HG02870 (cell line): Measurements from ENCODE around the gene CCDC77.
"Not testable (repeated sequence)": the region's sequence is repeated elsewhere in the genome, so short reads cannot be mapped to it uniquely, and the experiment has no call there.

Source experiments
- ATAC-seq: cut with Tn5 transposase; IDR thresholded peaks from one replicate; pipeline ENCODE4 v1.9.1; 2021; ENCODE audit warnings: mild to moderate bottlenecking, moderate library complexity; ENCODE audit not compliant: unreplicated experiment

Gene CCDC77

GRCh38 chr12:401235-402028, at the start of gene CCDC77:
TSS of gene CCDC77 (plus strand) at chr12:401644. CDS start at chr12:409384, 7,740 bp downstream.
- ATAC-seq: peak; percentile 97

DNA sequence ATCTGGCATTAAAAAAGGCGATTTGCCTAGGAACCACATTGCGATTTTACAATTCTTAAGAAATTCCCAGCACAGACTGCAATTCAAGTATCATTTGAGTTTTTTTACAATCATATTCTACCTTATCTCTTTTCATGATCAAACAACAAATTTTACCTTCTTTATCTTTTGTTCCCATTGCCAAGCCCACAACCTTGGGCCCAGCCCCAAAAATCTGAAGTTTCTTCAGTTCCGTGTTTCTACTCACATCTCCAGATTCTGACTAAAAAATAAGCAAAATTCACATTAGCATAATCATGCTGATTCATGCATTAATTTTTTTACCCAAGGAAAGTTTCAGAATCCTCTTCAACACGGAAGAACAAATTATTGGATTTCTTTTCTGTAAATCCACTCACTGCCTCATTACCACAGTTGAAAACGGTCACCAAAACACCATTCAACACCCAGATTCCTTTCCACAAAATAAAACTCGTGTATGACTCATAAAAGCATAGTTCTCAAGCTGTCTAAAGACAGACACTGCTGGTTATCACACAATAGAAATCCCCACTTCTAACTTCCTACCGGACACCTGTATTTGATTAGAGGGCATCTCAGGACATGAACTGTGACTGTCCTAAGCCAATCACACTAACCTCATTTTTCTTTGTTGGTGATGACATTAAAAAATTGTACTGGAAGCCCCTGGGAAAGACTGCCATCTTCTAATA, 45.0 kb upstream of the CCDC77 start:
- no peak for ATAC-seq

GRCh38 chr12:359091-359490, 42.4 kb upstream of the CCDC77 start:
- ATAC-seq: no peak

- ATAC-seq: no peak
Measured at GRCh38 chr12:366820-367219, 34.6 kb upstream of the CCDC77 start.

DNA sequence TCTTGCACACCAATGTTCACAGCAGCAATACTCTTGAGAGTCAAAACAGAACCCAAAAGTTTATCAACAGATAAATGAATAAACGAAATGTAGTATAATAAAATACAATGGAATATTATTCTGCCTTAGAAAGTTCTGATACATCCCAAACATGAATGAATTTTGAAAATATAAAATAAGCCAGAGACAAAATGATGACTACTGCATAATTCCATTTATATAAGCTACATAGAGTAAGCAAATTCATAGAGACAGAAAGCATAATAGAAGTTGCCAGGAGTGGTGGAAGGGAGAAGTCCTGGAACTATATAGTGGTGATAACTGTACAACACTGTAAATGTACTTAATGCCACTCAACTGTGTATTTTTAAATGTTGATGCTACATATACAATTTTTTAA, 33.5 kb upstream of the CCDC77 start:
- ATAC-seq: no peak

GRCh38 chr12:370739-371485, 30.5 kb upstream of the CCDC77 start:
- not testable (repeated sequence) for ATAC-seq

DNA sequence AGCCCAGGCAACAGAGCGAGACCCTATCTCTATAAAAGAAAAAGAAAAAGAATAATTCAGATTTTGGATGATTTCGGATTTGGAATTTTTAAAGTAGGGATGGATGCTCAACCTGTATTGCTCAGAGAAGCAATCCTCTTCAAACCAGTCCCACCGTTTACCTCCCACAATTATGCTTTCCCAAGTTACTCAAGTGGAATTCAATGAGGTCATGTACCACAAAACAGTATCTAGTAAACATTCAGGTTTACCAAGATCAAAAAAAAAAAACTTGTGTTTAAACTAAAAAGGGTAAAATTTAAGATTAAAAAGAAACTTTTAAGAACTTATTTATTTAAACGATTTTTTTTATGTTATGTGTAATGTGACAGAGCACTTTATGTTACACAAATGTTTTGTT, 14.8 kb upstream of the CCDC77 start:
- ATAC-seq: no peak

DNA sequence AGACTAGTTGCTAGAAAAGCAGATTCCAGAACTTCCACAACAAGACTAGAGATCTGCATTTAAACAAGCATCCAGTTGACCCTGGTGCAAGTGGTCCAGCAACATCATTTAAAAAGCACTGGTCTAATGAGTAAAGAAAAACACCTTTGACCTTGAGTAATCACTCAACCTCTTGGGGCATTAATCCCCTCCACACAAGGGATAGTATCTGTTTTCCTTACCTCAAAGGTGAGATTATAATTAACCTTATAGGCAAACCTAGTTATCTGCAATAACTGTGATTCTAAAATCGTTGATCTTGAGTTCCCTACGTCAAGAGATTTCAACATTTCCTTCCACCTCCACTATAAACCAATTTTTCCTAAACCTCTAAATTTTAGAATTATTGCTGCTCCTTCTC, 13.4 kb upstream of the CCDC77 start:
- no peak for ATAC-seq

DNA sequence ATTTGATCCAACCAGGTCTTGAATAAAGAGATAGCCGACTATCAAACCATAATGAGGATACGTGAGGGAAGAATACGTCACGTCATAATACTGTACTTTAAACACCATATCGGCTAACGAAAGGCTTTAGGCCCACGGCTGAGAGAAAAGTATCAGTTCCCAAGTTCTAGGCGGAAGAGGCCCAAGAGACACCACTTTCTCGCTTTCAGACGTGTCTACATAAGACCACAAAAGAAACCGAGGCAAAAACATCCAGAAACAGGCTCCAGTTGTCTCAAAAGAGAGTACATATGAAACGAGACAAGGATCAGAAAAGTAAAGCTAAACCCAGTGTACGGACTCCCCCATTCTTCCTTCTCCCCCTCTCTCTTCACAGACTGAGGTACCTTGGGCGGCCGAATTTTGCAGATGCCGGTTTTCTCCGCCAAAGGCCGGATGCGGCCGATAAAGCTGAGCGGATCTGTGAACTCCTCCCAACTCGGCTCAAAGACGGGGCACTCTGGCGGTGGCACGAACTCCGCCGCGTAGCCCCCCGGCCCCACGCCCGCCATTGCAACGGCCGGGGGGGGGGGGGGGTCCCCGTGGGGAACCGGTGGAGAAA, 12.8 kb upstream of the CCDC77 start:
- peak; percentile 26 for ATAC-seq

DNA sequence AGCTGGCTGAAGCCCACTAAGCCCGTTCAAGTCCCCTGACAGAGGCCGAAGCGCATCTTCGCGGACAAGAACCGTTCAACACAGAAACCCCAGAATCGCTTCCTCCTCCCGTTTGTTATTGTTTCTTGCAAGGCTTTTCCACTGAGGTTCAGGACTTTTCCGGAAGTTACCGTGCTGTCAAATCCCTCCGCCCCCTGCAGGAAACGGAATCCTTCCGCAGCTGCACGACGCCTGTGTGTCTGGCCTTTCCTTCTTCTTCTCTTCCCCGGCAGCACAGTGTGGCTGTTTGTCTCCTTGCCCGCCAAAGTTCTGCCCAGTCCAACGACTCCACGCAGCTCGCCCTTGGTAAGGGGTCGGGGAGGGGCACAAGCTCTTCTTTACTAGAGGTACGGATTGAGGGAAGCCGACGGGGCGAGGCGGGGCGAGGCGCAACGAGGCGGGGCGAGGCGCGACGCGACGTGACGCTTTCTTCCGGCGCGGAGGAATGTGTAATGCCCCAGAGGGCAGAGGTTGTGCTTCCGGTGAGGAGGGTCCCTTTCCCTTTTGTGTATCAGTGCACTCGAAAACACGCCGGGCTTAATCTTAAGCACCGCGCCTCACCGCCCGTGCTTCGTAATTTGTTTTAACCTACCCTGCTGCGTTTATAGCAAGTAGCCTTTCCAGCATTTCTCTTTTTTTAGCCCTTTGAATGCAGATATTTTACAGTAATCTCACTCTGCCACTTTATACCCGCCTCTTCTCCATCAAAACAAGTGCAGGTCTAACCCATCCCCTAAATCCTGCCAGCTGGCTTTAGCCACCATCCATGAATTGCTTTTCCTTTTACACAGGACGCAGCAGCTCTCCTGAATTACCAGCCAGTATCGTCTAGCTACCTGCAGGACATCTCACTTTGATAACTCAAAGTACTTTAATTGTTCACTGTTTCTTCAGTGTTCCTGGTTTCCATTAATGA, 12.0 kb upstream of the CCDC77 start, which contains the start of gene KDM5A:
Gene KDM5A (minus strand): TSS at position 179 of the 955 bp plus-strand sequence. CDS start 229 bp downstream, outside the sequence.
- peak; percentile 91 for ATAC-seq

DNA sequence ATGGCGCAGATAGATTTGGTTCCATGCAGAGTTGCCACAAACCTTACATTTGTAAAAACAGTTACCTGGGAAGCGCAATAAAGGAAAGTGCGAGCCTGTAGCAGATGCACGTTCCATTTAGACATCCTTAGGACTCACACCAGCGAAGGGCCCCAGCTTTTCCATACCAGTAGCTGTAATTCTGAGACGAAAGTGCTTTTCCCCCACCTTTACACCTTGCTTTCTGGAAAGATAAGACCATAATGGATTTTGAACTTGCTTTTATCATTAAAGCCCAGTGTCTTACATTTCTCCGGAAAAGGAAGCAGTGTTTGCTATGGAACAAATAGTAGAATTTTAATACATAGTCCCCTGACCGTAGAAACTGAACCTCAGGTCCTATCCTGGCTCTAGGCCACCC, 616 bp upstream of the CCDC77 start:
- no peak for ATAC-seq

DNA sequence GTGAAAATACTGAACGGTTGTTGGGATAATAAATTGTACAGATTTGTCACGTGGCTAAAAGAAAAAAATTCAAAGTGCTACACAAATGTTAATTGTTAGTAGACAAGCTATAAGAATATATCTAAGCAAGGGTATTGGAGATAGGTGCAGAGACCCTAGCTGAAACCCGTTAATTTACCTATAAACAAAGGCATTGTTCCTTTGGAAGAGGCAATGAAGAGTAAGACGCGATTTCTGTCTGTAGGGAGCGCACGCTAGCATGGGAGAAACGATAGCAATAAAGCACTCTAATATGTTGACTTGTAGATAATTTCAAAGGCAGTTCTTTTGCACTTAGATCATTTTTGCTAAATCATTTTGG, 565 bp downstream of the CCDC77 start:
- ATAC-seq: no peak

- no peak for ATAC-seq
Measured at GRCh38 chr12:414859-415258, 13.4 kb downstream of the CCDC77 start.

- ATAC-seq: no peak
Measured at GRCh38 chr12:418432-418831, 17.0 kb downstream of the CCDC77 start.

DNA sequence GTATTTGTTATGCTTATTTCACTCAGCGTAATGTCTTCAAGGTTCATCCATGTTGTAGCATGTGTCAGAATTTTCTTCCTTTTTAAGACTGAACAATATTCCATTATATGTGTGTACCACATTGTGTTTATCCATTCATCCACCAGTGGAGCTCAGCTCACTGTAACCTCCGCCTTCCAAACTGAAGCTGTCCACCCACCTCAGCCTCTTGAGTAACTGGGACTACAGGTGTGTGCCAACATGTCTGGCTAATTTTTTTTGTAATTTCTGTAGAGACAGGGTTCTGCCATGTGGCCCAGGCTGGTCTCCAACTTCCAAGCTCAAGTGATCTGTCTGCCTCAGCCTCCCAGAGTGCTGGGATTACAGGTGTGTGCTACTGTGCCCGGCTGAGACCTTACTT, 21.1 kb downstream of the CCDC77 start:
- ATAC-seq: no peak

DNA sequence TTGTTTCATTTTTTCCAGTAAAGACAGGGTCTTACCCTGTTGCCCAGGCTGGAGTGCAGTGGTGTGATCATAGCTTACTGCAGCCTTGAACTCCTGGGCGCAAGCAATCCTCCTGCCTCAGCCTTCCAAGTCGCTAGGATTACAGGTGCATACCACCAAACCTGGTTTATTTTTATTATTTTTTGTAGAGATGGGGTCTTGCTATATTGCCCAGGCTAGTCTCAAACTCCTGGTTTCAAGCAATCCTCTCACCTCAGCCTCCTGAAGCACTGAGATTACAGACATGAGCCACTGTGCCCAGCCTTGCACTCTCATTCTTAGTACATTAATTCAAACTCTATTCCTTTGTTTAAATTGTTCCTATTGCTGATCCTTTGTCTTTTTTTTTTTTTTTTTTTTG, 34.3 kb downstream of the CCDC77 start:
- not testable (repeated sequence) for ATAC-seq

- no peak for ATAC-seq
Measured at GRCh38 chr12:442235-442884, 40.9 kb downstream of the CCDC77 start.

GRCh38 chr12:447141-447540, 45.7 kb downstream of the CCDC77 start:
- no peak for ATAC-seq

DNA sequence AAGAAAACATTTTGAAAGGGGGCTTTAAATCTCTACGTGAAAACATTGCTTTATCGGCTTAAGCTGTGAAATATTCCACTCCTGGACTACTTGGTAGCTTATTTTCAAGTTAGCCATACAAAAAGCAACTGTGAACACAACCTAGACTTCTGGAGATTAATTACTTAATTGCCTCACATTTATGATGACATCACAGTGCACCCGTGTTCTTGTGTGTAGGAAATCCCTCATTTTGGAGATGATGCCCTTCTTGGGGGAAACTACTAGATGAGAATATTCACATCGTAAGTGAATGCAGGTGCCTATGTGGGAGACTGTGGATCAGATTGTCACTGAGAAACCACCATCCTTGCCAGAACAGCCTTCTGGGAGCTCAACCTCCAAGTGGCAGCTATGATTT, 47.8 kb downstream of the CCDC77 start:
- ATAC-seq: no peak

DNA sequence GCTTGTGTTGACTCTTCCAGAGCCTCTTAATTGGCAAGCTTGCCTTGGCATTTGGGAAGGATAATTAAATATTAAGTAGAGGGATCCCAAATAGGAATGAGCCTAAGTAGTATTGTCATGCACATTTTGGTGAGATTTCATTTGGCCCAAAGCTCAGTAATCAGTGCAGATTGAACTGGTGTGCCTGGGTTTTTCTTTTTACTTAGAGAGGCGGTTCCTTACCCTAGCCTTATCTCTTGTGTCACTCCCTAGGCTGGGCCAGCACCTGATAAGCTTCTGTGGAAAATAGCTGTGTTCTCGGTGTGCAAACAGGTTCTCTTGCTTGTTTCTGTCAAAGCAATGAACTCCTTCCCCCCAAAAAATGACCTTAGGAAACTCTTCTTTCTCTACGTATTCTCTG, 49.0 kb downstream of the CCDC77 start:
- ATAC-seq: no peak
